22Rv1 (cell line): ENCODE data around the gene ALLC.

ENCODE experiments used
- H3K27ac ChIP-seq: fragments of 450-650 bp; 2 replicates; pipeline ENCODE4 v1.5.1; 2017
- ZFX ChIP-seq: fragments of 450-650 bp; IDR thresholded peaks from 2 replicates; pipeline ENCODE4 v1.6.1; 2017; ENCODE audit warnings: antibody characterized with exemption, borderline replicate concordance
- TF ChIP-seq, protein P1 (sequence below): fragments of 450-650 bp; IDR thresholded peaks from 2 replicates; pipeline ENCODE4 v1.5.1; 2017; ENCODE audit warnings: mild to moderate bottlenecking

Gene ALLC

DNA sequence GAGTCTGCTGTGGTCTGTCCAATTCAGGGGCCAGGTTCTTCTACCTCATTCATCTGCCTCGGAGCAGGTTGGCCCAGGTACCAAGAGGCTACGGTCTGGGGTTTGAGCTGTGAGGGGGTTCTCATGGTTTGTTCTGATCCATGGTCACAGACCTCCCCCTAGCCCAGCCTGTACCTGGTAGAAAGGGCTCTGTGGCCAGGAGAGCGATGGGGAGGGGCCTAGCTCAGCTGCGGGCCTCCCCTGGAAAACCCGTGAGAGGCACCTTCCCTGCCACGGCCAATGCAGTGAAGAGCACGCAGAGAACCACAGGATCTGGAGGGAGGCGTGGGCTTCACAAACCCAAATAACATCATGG lies 19.6 kb upstream of the ALLC start:
- TF ChIP-seq, protein P1, sequence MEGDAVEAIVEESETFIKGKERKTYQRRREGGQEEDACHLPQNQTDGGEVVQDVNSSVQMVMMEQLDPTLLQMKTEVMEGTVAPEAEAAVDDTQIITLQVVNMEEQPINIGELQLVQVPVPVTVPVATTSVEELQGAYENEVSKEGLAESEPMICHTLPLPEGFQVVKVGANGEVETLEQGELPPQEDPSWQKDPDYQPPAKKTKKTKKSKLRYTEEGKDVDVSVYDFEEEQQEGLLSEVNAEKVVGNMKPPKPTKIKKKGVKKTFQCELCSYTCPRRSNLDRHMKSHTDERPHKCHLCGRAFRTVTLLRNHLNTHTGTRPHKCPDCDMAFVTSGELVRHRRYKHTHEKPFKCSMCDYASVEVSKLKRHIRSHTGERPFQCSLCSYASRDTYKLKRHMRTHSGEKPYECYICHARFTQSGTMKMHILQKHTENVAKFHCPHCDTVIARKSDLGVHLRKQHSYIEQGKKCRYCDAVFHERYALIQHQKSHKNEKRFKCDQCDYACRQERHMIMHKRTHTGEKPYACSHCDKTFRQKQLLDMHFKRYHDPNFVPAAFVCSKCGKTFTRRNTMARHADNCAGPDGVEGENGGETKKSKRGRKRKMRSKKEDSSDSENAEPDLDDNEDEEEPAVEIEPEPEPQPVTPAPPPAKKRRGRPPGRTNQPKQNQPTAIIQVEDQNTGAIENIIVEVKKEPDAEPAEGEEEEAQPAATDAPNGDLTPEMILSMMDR, result no peak
- TF ChIP-seq ZFX, result no peak

DNA sequence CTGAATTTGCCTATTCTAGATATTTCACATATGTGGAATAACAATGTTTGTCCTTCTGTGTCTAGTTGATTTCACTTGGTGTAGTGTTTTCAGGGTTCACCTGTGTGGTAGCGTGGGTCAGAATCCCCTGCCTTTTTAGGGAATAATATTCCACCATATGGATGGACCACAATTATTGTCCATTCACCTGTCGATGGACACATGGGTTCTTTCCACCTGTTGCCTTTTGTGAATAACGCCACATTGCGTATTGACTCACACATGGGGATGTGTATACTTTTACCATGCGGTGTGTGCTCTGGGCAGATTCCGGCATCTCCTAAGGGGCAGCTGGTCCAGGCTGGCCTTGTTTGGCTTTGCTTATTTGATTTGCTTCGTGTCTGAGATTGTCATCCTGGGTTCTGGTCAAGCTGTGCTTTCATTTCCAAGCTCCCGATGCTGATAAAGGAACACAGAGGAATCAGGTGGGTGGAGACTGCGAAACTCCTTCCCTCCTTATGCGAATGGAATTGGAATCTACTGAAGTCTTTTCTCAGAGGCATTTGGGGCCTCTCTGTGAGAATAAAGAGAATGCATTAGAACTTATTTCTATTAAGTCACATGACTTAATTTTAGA lies 18.9 kb upstream of the ALLC start:
- H3K27ac ChIP-seq, result no peak overlapping the region
- TF ChIP-seq ZFX, result no peak
- TF ChIP-seq, protein P1, result no peak

More for the DNA sequence above, 19.6 kb upstream of the ALLC start:
- H3K27ac ChIP-seq, result no peak overlapping the region

DNA sequence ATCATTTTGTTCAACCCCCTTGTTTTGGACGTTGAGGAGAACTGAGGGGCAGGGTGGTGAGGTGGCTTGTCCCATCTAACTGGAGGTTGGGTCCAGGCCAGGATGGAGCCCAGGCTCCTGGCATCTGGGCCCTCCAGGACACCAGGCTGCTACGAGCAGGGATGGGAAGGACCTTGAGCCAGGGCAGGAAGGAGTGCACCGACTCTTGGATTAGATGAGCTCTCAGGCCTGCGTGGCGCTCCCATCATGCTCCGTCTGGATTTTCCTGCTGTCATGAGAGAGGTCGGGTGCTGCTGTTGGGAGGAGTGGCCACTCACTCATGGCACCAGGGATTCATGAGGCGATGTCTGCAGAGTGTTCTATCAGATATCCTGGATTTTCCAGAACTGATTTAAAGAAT lies 18.3 kb upstream of the ALLC start:
- no peak for TF ChIP-seq ZFX
- TF ChIP-seq, protein P1, result no peak
- no peak overlapping the region for H3K27ac ChIP-seq

DNA sequence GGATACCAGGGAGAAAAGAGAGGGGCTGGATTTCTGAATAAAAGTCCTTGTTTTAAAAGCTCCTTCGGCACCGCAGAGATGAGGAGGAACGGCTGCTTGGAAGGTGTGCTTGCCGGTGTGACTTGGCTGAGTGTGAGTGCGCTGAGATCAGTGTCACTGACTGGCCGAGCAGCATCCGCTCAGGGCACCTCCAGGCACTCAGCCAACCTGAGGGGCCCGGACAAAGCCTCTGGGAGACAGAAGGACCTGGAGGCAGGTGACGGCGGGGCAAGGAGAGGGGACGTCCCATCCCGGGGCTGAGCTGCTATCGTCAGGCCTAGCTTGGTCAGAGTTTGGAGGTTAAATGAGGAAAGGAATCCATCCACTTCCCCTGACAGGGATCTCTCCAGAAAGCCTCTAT lies 16.8 kb upstream of the ALLC start:
- TF ChIP-seq, protein P1, result no peak
- TF ChIP-seq ZFX, result no peak
- H3K27ac ChIP-seq, result no peak overlapping the region

DNA sequence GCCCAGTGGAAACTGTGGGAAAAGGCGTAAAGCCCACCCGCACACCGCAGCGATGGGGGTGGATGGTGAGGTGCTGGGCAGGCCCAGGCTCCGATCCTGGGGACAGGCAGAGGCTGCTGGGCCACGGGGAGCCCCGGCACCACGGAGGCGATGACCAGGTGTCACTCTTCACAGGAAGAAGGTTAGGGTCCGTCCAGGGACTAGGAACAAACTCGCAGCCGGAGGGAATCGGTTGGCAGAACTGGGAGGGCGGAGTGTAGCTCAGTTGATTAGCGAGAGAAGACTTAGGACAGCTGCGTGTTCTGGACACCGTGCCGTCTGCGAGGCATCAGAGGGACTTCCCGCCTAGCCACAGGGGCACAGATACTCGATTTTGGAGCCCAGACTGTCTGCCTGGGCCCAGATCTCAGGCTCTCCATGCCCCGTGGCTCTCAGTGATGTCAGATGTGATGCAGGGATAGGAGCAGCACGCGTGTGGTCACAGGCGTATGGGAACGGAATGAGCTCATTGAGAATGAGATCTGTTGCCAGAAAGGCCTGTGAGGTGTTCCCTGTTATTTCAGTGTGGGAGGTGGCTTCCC lies 16.1 kb upstream of the ALLC start:
- H3K27ac ChIP-seq, result no peak overlapping the region
- TF ChIP-seq, protein P1, result no peak
- TF ChIP-seq ZFX, result no peak

DNA sequence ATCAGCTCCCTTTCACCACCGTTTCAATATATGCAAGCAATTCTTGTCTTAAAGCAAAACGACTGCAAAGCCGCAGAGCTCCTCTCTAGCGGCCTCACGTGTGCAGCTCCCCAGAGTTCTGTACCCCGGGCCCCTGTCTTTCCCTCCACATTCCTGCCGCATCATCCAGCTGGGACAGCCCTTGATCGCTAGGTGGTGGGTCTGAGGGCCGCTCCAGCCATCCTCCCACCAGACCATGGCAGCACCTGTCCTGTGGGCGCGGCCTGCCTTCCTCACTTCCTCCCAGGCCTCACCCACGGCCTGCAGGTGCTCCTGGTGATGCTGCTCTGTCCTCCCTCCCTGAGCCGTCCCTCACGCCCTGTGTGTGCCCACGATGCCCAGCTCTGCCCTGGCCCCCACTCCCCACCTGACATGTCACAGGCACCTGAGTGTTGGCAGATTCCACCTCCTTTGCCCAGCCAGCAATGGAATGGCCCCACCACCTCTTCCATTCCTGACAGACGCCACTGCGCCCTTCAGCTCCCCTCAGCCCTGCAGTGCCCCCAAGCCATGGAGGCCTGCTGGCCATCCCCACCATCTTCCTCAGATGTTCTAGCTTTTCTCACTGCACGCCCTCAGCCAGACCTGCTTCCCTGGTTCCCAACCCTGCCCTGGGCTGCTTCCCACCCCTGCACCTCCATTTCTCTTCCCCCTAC lies 15.3 kb upstream of the ALLC start:
- H3K27ac ChIP-seq, result no peak overlapping the region
- TF ChIP-seq ZFX, result no peak
- TF ChIP-seq, protein P1, result no peak
